Germinal center (tissue), 1 donor: ENCODE data around the gene TFR2.

Source experiments
- DNase-seq: peaks from one replicate; pipeline ENCODE4 v3.0.0; 2012; ENCODE audit warnings: mixed read lengths, low spot score

The TFR2 gene

DNA sequence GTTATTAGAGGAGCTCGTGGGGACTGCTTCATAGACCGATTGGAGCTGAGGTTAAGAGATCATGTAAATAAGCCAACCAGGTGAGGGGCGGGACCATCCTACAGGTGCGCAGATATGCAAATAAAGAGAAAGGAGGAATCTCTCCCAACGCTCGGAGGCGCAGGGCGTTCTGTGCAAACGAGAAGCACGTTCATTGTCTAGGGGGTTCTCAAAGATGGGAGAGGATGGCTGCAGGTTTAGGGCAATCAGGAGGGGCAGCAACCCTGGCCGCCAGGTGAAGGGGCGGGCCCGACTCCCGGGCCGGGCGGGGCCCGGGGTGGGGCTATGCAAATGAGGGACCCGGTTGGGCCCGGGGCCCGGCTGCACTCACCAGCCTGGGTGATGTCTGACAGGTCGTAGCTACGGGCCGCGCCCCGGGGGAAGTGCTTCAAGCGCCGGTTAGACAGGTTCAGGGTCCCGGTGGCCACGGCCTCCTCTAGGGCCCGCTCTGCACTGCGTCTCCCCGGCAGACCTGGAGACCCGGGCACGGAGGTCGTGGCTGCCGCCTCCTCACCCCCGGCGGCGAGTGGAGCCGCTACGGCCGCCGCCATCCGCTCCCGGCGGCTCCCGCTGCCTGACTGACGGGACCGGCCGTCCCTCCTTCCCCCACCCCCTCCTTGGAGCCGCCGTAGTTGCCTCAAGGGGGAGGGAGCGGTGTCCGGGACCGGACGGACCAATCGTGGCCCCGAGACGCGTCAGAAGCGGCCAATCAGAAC is 55.7 kb downstream of the TFR2 start, which contains the start of gene LRCH4:
TSS of gene LRCH4 (minus strand) at position 619 of the 755 bp plus-strand sequence. CDS start at position 590, 29 bp downstream.
- peak; percentile 84 for DNase-seq

DNA sequence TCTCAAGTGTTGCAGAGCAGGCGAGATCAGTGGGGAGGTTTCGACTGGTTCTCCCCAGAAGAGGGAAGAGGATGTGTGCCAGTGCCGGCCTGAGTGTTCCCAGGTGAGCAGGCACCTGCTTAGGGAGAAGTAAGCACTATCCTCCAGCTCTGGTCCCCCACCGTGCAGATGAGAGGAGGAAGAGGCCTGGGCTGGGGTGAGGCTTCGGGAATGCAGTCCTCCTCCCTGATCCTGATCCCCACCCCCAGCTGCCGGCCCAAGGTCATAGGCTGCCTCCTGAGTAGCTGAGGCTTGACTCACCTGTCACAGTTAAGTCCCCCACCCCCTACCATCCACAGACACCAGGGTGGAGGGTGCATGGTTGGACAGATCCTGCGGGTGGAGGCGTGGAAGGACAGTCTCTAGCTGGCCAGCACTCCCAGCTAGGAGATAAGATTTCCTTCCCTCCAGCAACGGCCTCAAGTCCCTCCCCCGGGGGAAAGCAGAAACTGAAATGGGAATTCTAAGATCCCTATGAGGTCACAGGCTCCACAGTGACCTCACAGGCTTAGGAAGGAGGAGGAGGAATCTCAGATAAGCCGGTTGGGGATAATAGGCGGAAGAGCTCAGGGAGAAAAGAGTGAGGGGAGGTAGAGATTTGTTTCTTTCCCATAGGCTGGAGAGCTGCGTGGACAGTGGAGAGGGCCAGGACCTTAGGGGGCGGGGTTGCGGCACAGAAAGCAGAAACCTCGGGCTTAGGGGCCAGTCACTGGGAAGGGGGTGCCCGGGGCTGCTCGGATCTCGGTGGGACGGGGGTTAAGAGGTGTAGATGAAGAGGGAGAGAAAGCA is 56.5 kb downstream of the TFR2 start:
- DNase-seq, result no peak

DNA sequence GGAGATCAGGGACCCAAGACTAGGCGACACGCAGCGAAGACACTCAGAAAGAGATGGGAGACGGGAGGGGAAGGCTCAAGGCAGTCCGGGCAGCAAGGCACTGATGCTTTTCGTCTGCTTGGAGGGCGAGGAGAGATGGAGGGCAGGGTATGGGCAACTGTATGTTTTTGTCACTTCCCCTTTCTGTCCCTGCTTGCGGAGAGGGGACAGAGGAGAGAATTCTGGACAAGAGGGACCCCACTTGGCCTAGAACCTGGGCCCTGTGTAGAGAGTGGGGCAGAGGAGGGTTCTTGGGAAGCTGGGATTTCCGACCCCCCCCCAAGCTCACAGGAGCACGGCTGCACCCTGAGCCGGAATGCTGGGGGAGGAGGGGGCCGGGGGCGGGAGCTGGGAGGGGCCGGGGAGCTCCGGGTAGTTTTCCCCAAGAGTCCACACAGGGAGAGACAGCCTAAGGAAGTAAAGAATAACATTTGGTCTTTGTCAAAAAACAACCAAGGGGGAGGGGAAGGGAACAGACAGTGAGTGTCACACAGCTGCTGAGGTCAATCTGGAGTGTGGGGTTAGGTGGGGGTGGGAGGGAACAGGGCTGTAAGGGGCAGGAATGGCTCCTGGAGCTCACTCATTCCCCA is 57.2 kb downstream of the TFR2 start:
- DNase-seq, result peak; percentile 37

DNA sequence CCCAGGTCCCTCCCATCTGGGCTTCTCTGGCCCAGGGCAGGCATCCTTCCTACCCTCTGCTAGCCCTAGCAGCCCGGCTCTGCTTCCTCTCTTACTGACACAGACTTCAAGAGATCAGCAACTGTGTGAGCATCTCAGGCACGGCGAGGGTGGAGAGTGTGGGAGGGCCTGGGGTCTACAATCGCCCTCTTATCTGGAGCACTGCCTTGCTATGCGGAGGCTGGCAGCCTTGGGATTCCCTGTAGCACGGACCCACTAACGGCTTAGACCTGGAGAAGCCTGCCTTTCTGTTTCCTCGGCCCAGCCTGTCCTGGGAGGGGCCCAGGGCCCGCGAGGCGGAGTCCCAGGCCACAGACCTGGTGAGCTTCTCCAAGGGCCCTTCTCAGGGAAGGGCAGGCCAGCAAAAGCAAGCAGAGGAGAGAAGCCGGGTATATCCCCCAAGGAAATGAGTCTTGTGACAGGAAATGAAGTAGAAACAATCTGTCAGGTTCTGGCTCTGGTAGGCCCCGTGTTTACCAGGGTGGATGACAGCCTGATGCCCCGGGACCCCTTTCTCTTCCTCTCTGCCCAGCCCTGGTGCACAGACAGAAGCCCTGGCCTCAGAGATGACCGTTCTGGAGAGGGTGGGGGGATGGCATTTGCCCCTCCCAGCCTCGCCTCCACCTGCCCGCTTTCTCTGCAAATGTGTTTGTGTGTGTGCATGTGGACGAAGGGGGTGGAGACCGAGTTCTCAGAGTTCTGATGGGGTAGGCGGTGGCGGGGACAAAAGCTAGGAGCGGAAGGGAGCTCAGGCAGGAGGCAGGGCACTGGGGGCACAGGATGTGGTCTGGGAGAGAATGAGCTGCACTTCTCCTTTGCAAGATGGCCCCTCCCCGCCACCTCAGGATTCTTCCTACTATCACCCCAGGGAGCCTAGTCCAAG is 58.0 kb downstream of the TFR2 start:
- peak; percentile 70 for DNase-seq

DNA sequence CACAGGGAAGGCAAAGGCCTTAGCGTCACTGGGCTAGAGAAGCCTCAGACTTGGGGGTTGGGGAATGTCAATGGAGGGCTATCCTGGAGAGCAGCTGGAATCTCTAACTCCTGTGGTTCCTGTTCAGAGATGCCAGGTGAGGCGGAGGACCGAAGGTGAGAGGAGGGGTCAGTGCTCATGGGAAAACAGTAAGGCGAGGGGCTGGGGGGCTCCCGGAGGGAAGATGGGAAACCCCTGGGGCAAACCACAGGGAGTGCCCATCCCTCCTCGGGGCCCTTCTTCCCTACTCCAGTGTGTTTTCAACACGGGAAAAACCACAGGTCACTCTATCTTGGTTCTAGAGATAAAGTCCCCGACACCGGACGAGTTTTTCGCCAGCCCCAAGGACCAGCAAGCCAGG is 58.7 kb downstream of the TFR2 start:
- no peak for DNase-seq

DNA sequence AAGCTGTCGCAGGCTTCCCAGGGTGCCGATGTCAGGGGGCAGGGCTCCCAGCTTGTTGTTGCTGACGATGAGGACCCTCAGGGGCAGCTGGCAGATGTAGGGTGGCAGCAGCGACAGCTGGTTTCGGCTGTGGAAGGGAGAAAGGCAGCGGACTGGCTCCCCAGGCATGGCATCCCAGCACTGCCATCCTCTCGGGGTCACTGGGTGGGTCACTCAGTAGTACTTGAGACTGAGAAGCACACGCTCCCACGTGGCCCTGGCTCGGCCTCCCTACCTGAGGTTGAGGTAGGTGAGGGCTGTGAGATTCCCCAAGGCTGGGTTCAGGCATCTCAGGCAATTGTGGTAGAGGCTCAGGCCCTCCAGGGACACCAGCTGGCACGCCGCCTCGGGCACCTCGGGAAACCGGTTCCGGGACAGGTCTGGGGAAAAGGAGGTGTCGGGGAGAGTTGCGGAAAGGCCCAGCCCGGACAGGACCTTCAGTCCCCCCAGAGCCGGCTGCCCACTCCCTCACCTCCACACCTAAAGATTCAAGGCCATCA is 59.2 kb downstream of the TFR2 start:
- no peak for DNase-seq

DNA sequence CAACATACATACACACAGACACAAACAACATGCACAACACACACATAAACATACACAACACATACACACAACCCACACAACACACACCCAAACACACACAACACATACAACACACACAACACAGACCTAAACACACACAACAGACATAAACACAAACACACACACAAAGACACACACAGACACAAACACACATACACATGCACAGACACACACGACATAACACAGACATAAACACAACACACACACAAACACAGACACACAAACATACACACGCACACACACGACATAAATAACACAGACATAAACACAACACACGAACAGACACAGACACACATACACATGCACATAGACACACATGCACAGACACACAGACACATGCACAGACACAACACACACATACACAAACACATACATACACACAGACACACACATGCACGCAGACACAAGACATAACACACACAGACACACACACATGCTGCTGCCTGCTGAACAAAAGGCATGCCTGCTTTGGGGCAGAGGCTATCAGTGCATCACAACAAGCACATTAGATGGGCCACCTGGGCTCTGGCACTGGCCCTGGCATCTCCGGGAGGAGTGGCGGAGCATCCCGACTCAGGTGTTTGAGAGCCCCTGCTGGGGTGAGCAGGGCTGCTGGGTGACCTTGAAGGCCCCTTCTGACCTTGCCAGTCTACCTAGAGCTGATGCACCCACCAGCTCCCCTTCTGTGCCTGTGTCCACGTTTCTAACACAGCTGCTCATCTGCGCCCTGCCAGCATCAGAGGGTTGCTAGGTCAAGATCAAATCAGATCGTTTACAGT is 60.7 kb downstream of the TFR2 start:
- no peak for DNase-seq

DNA sequence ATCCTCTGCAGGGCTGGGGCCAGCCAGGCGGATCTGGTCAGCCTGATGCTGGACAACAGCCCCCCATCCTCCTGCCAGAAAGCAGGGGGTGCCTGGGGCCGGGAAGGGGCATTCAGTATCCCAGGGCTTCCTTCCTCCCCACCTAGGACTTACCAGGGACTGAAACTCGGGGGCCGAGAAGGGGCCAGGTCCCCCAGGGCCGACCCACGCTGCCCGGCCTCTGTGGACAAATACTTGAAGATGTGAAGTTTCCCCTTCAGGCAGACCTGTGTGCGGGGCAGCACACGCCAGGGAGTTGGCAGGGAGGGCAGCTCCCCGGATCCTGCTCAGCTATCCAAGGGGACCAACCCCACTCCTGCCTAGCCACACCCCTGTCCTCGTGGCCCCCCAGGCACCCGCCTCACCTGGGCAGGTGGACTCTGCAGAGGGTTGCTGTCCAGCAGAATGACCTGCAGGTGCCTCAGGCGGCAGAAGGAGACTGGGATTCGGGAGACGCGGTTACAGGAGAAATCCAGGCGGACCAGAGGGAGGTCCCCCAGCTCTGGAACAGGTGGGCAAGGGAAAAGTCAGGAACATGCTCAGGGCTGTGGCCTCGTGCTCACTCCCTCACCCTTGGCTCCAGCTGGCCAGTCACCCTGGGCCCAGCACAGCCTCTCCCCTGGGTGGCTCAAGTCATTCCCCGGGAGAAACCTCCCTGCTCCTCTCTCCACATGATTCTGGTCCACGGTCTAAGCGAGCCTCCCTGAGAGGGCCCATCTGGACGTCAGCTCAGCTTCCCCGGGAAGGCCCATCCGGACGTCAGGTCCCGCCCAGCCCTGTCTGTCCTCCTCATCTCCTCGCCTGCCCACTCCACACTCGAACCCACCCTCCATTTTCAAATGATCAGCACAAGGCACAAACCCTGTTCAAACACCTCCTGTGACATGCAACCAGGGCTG is 62.8 kb downstream of the TFR2 start:
- no peak for DNase-seq

DNA sequence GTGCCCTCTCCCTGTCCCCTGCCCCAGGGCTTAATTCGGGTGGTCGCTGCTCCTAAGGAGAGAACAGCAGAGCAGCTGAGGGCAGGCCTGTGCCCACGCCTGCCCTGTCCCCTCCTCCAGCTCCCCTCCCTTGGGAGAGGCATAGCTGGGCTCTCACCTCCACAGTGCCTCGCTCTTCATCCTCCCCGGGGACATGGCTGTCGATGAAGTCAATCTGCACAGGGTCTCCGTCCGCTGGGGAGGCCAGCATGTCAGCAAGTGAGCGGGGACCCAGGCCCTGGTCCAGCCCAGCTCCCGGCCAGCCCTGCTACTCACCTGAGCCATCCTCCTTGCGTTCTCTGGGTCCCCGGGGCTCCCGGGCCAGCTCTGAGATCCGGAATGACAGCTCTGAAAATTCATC is 63.8 kb downstream of the TFR2 start:
- DNase-seq, result no peak

DNA sequence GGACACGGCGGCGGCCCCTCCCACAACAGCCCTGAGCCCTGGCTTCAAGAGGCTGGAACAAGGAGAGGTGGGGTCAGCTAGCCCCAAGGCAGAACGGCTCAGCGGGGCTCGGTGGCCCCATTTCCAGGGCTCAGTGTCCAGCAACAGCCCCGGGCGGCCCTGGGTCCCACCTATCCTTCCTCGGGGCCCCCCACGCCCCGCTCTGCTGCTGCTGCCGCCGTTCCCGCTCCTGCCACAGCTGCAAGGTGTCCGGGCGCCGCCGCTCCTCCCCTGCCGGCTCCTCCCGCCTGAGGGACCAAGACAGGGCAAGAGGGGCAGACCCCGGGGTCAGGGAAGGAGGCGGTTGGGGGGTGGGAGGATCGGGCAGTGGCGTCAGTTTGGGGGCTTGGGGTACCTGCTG is 64.2 kb downstream of the TFR2 start:
- no peak for DNase-seq

DNA sequence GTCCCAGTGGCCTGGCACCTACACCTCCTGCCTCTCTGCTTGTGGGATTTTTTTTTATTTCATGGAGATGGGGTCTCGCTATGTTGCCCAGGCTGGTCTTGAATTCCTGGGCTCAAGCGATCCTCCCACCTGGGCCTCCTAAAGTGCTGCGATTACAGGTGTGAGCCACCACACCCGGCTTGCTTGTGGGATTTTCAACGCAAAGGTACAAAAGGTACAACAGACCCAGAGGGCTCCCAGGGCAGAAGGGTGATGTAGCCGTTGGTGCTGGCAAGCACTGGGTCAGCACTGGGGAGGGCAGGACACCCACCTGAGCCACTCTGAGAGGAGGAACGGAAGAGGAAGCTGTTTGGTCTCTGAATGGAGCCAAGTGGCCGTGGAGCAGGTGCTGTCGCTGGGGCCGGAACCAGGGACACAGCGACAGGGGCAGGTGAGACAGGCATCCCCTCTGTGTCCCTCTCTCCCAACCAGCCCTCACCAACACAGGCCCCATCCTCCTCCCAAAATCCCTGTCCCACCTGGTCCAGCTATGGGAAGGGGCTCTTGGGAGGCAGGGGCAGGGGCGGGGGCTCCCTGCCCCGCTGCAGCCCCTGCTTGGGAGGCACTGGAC is 64.9 kb downstream of the TFR2 start:
- no peak for DNase-seq

DNA sequence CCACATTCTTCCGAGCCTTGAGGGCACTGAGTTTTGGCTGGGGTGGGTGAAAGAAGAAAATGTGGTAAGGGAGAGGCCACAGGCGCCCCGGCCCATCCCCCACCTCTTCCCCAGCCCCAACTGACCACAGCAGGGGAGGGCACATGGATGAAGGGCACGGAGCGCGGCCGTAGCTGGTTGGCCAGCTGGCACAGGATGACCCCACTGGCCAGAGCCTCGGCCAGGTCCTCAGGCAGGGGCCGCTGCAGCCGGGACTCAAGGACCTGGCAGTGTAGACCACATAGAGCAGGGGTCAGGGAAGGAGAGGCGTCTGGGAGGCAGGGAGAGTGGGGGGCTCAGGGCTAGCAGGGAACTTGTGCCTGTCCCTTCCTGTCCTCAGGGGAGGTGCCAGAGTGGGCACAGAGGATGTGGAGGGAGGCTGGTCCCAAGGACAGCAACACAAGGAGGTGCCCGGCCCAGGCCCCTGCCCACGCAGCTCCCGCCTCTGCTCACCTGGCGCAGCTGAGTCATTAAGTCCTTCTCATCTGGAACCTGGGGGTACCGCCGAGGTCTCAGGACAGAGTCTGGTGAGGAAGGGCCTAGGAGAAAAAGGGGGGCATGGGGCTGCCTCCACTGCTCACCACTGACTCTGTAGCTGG is 65.5 kb downstream of the TFR2 start:
- DNase-seq, result no peak

DNA sequence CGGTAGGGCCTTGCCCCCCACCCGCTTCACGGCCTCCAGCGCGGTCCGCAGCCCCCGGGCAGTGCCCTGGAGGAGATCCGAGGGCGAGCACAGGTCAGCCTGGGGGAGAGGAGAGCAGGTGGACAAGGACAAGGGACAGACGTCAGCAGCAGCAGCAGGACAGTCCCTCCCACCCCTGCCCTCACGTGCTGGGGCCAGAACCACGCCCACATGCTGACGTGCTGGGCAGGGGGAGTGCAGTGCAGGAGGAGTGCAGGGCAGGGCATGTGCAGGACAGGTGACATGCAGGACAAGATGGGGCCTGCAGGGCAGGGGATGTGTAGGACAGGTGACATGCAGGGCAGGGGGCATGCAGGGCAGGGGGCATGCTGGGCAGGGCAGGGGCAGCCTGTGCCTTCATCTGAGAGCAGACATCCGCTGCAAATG is 66.1 kb downstream of the TFR2 start:
- DNase-seq, result no peak

DNA sequence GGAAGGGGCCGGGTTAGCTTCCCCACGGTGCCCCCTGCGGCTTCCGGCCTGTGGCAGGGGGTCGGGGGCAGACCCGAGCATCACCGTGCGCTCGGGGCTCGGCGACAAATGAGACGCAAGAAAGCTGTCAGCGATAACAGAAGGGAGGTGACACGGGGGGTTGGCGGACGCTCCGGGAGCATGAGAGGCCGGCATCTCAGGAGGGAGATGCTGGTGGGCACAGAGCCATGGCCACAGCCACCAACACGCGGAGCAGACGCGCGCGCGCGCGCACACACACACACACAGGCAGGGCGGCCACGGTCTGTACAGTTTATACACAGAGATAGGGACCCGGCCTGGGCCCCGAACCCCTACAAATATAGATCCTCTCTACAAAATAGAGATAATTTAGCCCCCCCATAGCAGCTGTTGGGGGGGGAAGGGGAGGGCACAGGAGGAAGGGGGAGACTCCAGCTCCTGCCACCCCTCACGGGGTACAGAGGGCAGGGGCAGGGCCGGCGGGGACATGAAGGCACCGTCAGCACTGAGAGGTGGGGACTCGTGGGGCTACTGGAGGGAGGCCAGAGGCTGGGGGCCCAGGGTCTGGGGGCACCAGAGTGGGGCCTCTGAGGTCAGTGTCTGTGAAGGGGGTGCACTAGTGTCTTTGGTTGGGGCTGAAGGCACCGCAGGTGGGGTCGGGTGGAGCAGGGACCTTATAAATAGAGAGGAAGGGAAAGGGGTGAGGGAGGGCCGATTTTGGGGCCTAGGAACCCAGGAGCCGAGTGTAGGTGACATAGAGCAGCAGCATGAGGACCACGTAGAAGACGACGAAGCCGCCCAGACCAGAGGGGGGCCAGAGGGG is 66.8 kb downstream of the TFR2 start:
- DNase-seq, result no peak

DNA sequence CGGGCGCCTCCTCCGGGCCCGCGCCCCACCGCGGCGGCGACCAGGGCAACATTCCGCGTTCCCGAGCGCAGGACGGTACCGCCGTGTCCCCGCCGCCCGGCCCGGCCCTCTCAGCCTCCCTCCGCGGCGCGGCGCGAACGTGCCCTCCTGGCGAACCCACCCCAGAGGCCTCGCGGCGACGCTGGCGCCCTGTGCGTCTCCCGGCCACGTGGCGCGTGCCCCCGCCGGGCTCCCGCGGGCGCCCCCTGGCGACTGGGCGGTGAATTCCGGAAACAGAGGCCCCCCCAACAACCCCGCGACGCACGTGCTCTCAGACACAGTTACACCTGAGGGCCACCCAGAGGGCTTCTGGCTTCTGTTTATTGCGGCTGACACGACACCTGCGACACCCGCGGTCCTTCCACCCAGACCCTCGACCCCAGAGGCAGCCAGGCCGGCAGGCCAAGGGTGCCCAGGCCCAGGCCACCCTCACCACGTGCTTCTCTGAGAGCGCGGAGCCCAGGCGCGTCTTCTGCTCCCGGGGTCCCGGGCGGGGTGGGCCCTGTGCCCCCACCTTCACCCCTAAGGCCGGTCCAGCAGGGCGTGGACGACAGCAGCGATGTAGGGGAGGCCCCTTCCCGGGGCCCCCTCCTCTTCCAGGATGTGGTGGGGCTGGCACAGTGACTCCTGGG is 67.5 kb downstream of the TFR2 start, which contains the start of gene SAP25:
TSS of gene SAP25 (minus strand) at position 210 of the 671 bp plus-strand sequence. CDS start at position 52, 158 bp downstream.
- DNase-seq, result no peak

DNA sequence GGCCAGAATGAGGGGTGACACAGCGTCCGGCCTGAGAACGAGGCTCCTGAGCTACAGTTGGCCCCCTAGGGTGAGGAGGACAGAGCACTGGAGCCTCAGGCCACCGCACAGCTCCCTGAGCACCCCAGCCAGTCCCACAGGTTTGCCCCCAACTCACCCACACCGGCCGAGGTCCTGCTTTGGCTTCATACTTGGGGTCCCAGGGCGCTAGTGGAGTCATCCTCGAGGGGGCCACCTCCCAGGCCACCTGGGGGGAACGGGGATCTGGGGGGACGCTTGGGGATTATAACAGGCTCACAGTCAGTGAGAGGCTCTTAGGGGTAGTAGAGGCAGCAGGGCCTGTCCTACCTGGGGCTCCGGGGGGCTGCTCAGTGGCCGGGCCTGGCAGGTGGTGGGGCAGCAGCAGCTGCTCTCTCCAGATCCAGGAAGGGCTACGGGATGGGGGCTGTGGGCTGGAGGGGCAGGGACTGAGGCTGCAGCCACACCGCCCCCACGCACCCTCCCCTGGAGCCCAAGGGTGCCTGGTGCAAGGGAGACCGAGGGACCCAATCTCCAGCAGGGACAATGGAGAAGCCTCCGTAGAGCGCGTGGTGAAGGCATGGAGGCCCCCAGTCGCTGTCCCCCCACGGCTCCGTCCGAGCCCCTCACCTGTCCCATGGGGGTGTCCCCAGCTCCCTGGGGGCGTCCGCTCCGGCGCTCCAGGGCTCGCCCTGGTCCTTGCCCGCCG is 68.2 kb downstream of the TFR2 start:
- no peak for DNase-seq
